ENCODE data around the gene PXMP4. TPM values are rescaled to one million over a fixed set of nuclear protein-coding genes. Genes with fewer than 3 reads are reported as not detected.

PXMP4 gene, protein sequence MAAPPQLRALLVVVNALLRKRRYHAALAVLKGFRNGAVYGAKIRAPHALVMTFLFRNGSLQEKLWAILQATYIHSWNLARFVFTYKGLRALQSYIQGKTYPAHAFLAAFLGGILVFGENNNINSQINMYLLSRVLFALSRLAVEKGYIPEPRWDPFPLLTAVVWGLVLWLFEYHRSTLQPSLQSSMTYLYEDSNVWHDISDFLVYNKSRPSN
- total RNA-seq: 10 to 100 TPM in 9 of 10 donors, 1 to 10 TPM in 1; 9.6 to 14.8 (median 12.3) TPM
- 1 to 10 TPM; 4.6 to 4.9 TPM for polyA plus RNA-seq
- long read RNA-seq, donor 1, full-length matches to known transcripts: 7 of 13 reads
- long read RNA-seq, donor 1, partial matches to known transcripts: 0 of 13 reads
- long read RNA-seq, donor 1, other reads (novel, unspliced or antisense): 6 of 13 reads
- long read RNA-seq, donor 2, full-length matches to known transcripts: 9 of 12 reads
- long read RNA-seq, donor 2, partial matches to known transcripts: 1 of 12 reads
- long read RNA-seq, donor 2, other reads (novel, unspliced or antisense): 2 of 12 reads
- long read RNA-seq, donor 3, full-length matches to known transcripts: 16 of 23 reads
- long read RNA-seq, donor 3, partial matches to known transcripts: 0 of 23 reads
- long read RNA-seq, donor 3, other reads (novel, unspliced or antisense): 7 of 23 reads

DNA sequence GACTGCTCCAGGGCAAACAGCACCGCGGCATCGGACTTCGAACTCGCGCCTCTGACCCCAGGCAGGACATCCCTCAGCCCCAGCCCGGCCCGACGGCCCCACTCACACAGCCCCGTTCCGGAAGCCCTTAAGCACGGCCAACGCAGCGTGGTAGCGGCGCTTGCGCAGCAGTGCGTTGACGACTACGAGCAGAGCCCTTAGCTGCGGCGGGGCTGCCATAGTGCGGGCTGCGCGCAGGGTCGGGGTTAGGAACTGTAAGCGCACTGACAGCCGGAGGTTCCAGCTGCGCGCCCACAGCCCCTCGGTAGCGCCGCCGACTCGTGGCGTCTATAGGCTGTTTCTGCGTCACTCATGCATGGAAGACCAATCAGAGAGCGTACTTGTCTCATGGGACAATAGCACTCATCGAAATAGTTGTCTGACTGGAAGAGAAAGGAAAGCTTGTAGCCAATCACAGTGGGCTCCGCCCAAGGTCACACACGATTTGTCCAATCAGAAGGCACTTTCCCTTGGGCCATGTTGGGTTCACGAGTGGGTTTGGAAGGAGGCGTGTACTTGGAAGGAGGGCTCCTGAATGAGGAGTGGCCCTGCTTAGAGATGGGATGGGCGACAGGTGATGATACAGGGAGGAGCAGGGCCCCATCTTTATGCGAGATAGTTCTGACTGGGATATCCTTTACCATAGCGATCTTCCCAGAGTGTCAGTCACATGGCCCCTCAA, at the start of gene PXMP4:
PXMP4 (minus strand) TSS at position 322 of the 721 bp plus-strand sequence; CDS start at position 219, 103 bp downstream.
- intact Hi-C loops (cut with DNase I): no loop called here
- peak; percentile 81 to 96 for DNase-seq
- H3K4me1 ChIP-seq: peaks cover 0 to 19% (median 13%) of the 10 kb centered on the region in 9 donors
- WGBS, 2 donors: 3% methylated on average over 46 of the region's 46 CpGs
- H3K4me3 ChIP-seq: peak within 1 kb of the TSS; percentile 78 to 97 (median 90)
- TF ChIP-seq, protein P1, sequence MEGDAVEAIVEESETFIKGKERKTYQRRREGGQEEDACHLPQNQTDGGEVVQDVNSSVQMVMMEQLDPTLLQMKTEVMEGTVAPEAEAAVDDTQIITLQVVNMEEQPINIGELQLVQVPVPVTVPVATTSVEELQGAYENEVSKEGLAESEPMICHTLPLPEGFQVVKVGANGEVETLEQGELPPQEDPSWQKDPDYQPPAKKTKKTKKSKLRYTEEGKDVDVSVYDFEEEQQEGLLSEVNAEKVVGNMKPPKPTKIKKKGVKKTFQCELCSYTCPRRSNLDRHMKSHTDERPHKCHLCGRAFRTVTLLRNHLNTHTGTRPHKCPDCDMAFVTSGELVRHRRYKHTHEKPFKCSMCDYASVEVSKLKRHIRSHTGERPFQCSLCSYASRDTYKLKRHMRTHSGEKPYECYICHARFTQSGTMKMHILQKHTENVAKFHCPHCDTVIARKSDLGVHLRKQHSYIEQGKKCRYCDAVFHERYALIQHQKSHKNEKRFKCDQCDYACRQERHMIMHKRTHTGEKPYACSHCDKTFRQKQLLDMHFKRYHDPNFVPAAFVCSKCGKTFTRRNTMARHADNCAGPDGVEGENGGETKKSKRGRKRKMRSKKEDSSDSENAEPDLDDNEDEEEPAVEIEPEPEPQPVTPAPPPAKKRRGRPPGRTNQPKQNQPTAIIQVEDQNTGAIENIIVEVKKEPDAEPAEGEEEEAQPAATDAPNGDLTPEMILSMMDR (IDR thresholded peaks at IDR 0.05): peak in 1 of 9 donors; percentile 8
- ATAC-seq: peak; percentile 98 to 100 (median 100)
- peaks cover 0 to 2% (median 0%) of the 10 kb centered on the region in 9 donors for H3K36me3 ChIP-seq
- peak within 1 kb of the TSS in 9 of 10 donors; percentile 71 to 88 (median 80) for H3K27ac ChIP-seq
- no peaks in the 10 kb centered on the region for H3K9me3 ChIP-seq
- H3K27me3 ChIP-seq: no peaks in the 10 kb centered on the region

DNA sequence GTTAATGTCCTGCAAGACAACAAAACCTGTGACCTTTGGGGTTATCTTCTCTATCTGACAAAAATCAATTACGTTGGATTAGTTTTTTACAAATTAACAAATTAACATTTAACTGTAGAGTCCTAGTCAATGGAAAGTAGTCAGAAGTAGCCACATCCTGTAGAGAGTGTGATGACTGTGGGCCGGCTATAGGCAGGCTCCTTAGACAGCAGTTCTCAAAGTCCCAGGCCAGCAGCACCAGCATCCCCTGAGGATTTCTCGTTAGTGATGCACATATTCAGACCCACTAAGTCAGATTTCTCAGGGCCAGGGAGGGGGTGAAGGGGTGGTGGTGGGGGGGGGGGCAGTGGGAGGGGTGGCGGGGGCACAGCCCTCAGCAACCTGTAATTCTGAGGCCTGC, 48.9 kb upstream of the PXMP4 start:
- no peak overlapping the region for H3K4me3 ChIP-seq
- ATAC-seq: no peak
- no peaks in the 10 kb centered on the region for H3K9me3 ChIP-seq
- no peaks in the 10 kb centered on the region for H3K27me3 ChIP-seq
- no peak overlapping the region for H3K27ac ChIP-seq
- H3K36me3 ChIP-seq: peaks cover 0 to 56% (median 10%) of the 10 kb centered on the region in 9 donors
- H3K4me1 ChIP-seq: peaks cover 0 to 6% (median 0%) of the 10 kb centered on the region in 9 donors
- no peak for DNase-seq
- TF ChIP-seq, protein P1 (IDR thresholded peaks at IDR 0.05): no peak
- 88 to 90% methylated on average over 4 of the region's 4 CpGs for WGBS, 2 donors
- intact Hi-C loops (cut with DNase I): no loop called here

DNA sequence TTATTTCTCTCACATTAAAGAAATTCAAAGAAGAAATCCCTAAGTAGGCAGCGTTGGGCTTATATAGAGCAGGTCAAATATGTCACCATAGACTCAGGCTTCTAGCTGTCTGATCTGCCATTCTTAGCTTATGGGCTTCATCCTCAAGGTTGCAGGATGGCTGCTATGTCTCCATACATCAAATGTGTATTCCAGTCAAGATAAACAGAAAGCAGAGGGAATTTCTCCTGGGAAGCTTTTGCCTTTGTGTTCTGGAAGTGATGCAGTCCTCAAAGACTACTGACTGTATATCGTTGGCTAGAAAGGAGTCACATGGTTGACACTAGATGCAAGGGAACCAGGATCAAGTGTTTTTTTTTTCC, 47.6 kb upstream of the PXMP4 start:
- no peak for ATAC-seq
- no peak overlapping the region for H3K27ac ChIP-seq
- no peak for DNase-seq
- H3K4me1 ChIP-seq: peaks cover 0 to 3% (median 0%) of the 10 kb centered on the region in 9 donors
- intact Hi-C loops (cut with DNase I): no loop called here
- no peaks in the 10 kb centered on the region for H3K27me3 ChIP-seq
- 95 to 98% methylated on average over 2 of the region's 2 CpGs for WGBS, 2 donors
- H3K4me3 ChIP-seq: no peak overlapping the region
- TF ChIP-seq, protein P1 (IDR thresholded peaks at IDR 0.05): no peak
- peaks cover 0 to 60% (median 10%) of the 10 kb centered on the region in 9 donors for H3K36me3 ChIP-seq
- no peaks in the 10 kb centered on the region for H3K9me3 ChIP-seq

DNA sequence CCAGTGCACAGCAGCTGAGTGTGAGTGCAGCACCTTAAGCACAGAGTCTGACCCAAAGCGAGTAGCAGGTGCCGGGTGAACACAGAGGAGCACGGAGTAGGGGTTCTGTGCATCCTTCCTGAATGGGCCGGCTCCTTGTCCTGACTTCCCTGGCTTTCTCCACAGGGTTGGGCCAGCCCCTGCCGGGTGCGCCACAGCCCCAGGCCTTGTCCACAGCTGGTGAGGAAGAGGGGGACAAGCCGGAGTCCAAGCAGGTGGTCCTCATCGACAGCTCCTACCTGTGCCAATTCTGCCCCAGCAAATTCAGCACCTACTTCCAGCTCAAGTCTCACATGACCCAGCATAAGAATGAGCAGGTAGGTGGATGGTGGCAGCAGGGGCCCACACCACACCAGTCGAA, 46.6 kb upstream of the PXMP4 start:
- WGBS, 2 donors: 93 to 94% methylated on average over 9 of the region's 9 CpGs
- peaks cover 0 to 69% (median 10%) of the 10 kb centered on the region in 9 donors for H3K36me3 ChIP-seq
- H3K9me3 ChIP-seq: no peaks in the 10 kb centered on the region

More for the DNA sequence above, 46.6 kb upstream of the PXMP4 start:
- no peaks in the 10 kb centered on the region for H3K27me3 ChIP-seq
- TF ChIP-seq, protein P1 (IDR thresholded peaks at IDR 0.05): no peak
- intact Hi-C loops (cut with DNase I): no loop called here
- no peak overlapping the region for H3K4me3 ChIP-seq
- DNase-seq: no peak
- no peak for ATAC-seq
- H3K4me1 ChIP-seq: peaks cover 0 to 3% (median 0%) of the 10 kb centered on the region in 9 donors
- H3K27ac ChIP-seq: no peak overlapping the region
